Measurements from ENCODE around the gene PDIA3.

GRCh38 chr15:43821505-43821904 lies 75.3 kb downstream of the PDIA3 start:
- TF ChIP-seq EZH2phosphoT487 (IDR thresholded peaks at IDR 0.05; ENCODE audit: borderline replicate concordance, low read depth, low read length), result no peak
- no peak for TF ChIP-seq CTCF (conservative IDR thresholded peaks at IDR 0.05; ENCODE audit: low read length)

Data from OCI-LY7 (cell line).